Loucy (cell line): ENCODE data around the gene USF2.

Experiments
- H2AFZ ChIP-seq: fragments of 200-600 bp; sonication (generic); 2 replicates; pipeline ENCODE4 v1.6.0; 2016; ENCODE audit warnings: antibody characterized with exemption, mild to moderate bottlenecking, low read length, moderate library complexity
- H3F3A ChIP-seq: fragments of 200-600 bp; 2 replicates; pipeline ENCODE4 v1.6.0; 2016; ENCODE audit warnings: antibody characterized with exemption, low read depth, mild to moderate bottlenecking
- H3K27me3 ChIP-seq: fragments of 200-600 bp; sonication (generic); 2 replicates; pipeline ENCODE4 v1.6.1; 2014; ENCODE audit warnings: low read length, mild to moderate bottlenecking; ENCODE audit not compliant: insufficient read depth, poor library complexity, severe bottlenecking
- H3K36me3 ChIP-seq: fragments of 200-600 bp; sonication (generic); 2 replicates; pipeline ENCODE4 v1.6.1; 2016; ENCODE audit warnings: low read length; ENCODE audit not compliant: insufficient read depth
- H3K4me1 ChIP-seq: fragments of 200-600 bp; sonication (generic); 2 replicates; pipeline ENCODE4 v1.5.1; 2014; ENCODE audit warnings: low read length, mild to moderate bottlenecking; ENCODE audit not compliant: insufficient read depth, poor library complexity, severe bottlenecking
- H3K4me2 ChIP-seq: fragments of 200-600 bp; sonication (generic); 2 replicates; pipeline ENCODE4 v1.6.0; 2014; ENCODE audit warnings: antibody characterized with exemption, low read length, low read depth, mild to moderate bottlenecking; ENCODE audit not compliant: poor library complexity, severe bottlenecking
- H3K4me3 ChIP-seq: fragments of 200-600 bp; sonication (generic); 2 replicates; pipeline ENCODE4 v1.5.1; 2014; ENCODE audit warnings: low read length, mild to moderate bottlenecking, mixed read lengths; ENCODE audit not compliant: poor library complexity, severe bottlenecking
- H3K79me2 ChIP-seq: fragments of 200-600 bp; sonication (generic); 2 replicates; pipeline ENCODE4 v1.6.1; 2014; ENCODE audit warnings: low read length; ENCODE audit not compliant: insufficient read depth
- H3K9ac ChIP-seq: fragments of 200-600 bp; sonication (generic); 2 replicates; pipeline ENCODE4 v1.6.0; 2014; ENCODE audit warnings: mild to moderate bottlenecking, low read depth, low read length, moderate library complexity; ENCODE audit not compliant: poor library complexity, severe bottlenecking
- H3K9me2 ChIP-seq: fragments of 200-600 bp; sonication (generic); replicated peaks from 2 replicates; pipeline ENCODE4 v1.6.1; 2016; ENCODE audit warnings: low read depth, low read length, mixed read lengths
- H3K9me3 ChIP-seq: fragments of 200-600 bp; sonication (generic); 2 replicates; pipeline ENCODE4 v1.6.1; 2014; ENCODE audit warnings: mild to moderate bottlenecking, antibody characterized with exemption, low read length, low read depth; ENCODE audit not compliant: insufficient read depth
- H4K20me1 ChIP-seq: fragments of 200-600 bp; sonication (generic); 2 replicates; pipeline ENCODE4 v1.6.0; 2014; ENCODE audit warnings: antibody characterized with exemption, low read length, mild to moderate bottlenecking; ENCODE audit not compliant: insufficient read depth, poor library complexity, severe bottlenecking
- CTCF ChIP-seq: fragments of 200-600 bp; sonication (generic); conservative IDR thresholded peaks from 2 replicates; pipeline ENCODE4 v1.5.1; 2014; ENCODE audit warnings: mild to moderate bottlenecking, antibody characterized with exemption, low read length
- EZH2phosphoT487 ChIP-seq: fragments of 200-600 bp; IDR thresholded peaks from 2 replicates; pipeline ENCODE4 v1.6.1; 2018; ENCODE audit warnings: antibody characterized with exemption, mild to moderate bottlenecking, moderate library complexity, borderline replicate concordance

The USF2 gene

GRCh38 chr19:35270381-35270811, 1.6 kb downstream of the USF2 start:
- Histone ChIP-seq H3K79me2 (peaks cover 46% of the 10 kb centered on the region), H3K27me3 (no peaks in the 10 kb centered on the region), H3F3A (no peaks in the 10 kb centered on the region), H3K36me3 (peaks cover 29% of the 10 kb centered on the region; the same call in 1 of the 2 replicates), H3K4me2 (peak overlapping the region; percentile 66), H2AFZ (no peak overlapping the region), H3K9me3 (no peaks in the 10 kb centered on the region), H3K4me1 (peaks cover 21% of the 10 kb centered on the region), H4K20me1 (peaks cover 28% of the 10 kb centered on the region), H3K4me3 (peak overlapping the region; percentile 76), H3K9me2 (no peaks in the 10 kb centered on the region), H3K9ac (peak overlapping the region; percentile 36)
- TF ChIP-seq EZH2phosphoT487 (no peak), CTCF (no peak)

- no peaks in the 10 kb centered on the region for H3K27me3 ChIP-seq
- no peak overlapping the region for H3K4me3 ChIP-seq
- peaks cover 42% of the 10 kb centered on the region for H3K79me2 ChIP-seq
- H3F3A ChIP-seq: no peaks in the 10 kb centered on the region
- peaks cover 17% of the 10 kb centered on the region for H3K4me1 ChIP-seq
- no peak for TF ChIP-seq CTCF
- TF ChIP-seq EZH2phosphoT487: no peak
- no peaks in the 10 kb centered on the region for H3K9me3 ChIP-seq
- H2AFZ ChIP-seq: no peak overlapping the region
- no peak overlapping the region for H3K9ac ChIP-seq
- H3K9me2 ChIP-seq: no peaks in the 10 kb centered on the region
- no peak overlapping the region for H3K4me2 ChIP-seq
- H3K36me3 ChIP-seq: peaks cover 29% of the 10 kb centered on the region; the same call in 1 of the 2 replicates
- peaks cover 25% of the 10 kb centered on the region for H4K20me1 ChIP-seq
Observed at GRCh38 chr19:35271546-35271945, 2.8 kb downstream of the USF2 start.

GRCh38 chr19:35272122-35272719, 3.5 kb downstream of the USF2 start:
- Histone ChIP-seq H3K9ac (no peak overlapping the region), H3K9me2 (no peaks in the 10 kb centered on the region), H3K4me2 (peak overlapping the region; percentile 16), H3K36me3 (peaks cover 29% of the 10 kb centered on the region; the same call in 1 of the 2 replicates), H4K20me1 (peaks cover 18% of the 10 kb centered on the region), H3K9me3 (no peaks in the 10 kb centered on the region), H3F3A (no peaks in the 10 kb centered on the region), H3K4me3 (no peak overlapping the region), H2AFZ (no peak overlapping the region), H3K79me2 (peaks cover 36% of the 10 kb centered on the region), H3K4me1 (peaks cover 11% of the 10 kb centered on the region), H3K27me3 (no peaks in the 10 kb centered on the region)
- TF ChIP-seq EZH2phosphoT487: no peak
- no peak for TF ChIP-seq CTCF
